GM12878 (cell line): ENCODE measurements around the gene HOMER2.

Experiments
- DPF2 ChIP-seq: fragments of 450-650 bp; IDR thresholded peaks from 2 replicates; pipeline ENCODE4 v1.6.1; 2017; ENCODE audit warnings: mild to moderate bottlenecking
- MXI1 ChIP-seq: fragments of 150-350 bp; IDR thresholded peaks from 2 replicates; pipeline ENCODE4 v1.6.1; 2011; ENCODE audit warnings: low read depth, mild to moderate bottlenecking, inconsistent platforms, low read length, improper control_type of control experiment
- NRF1 ChIP-seq: conservative IDR thresholded peaks from 2 replicates; pipeline ENCODE4 v1.6.1; 2011; ENCODE audit warnings: mild to moderate bottlenecking, low read depth, low read length, improper control_type of control experiment
- POLR2AphosphoS5 ChIP-seq: IDR thresholded peaks from 2 replicates; pipeline ENCODE4 v1.6.1; 2011; ENCODE audit warnings: mild to moderate bottlenecking, low read length, inconsistent platforms
- ZNF207 ChIP-seq: fragments of 450-650 bp; IDR thresholded peaks from 2 replicates; pipeline ENCODE4 v1.6.1; 2014; ENCODE audit warnings: antibody characterized with exemption, mild to moderate bottlenecking, borderline replicate concordance
- ZZZ3 ChIP-seq: IDR thresholded peaks from 2 replicates; pipeline ENCODE4 v1.6.1; 2011; ENCODE audit warnings: low read depth; ENCODE audit not compliant: control insufficient read depth, insufficient read length
- TF ChIP-seq, protein P1 (sequence below), 3 experiments: IDR thresholded peaks in 2 of 3; conservative IDR thresholded peaks in 1 of 3; 2 replicates each; pipeline ENCODE4 v1.5.1; 2011; ENCODE audit warnings: low read depth in 3 of 3, low read length in 3 of 3, mild to moderate bottlenecking in 3 of 3, control low read depth in 2 of 3, moderate library complexity in 2 of 3, inconsistent platforms in 1 of 3, mixed read lengths in 1 of 3; ENCODE audit not compliant: control insufficient read depth in 2 of 3, insufficient read depth in 1 of 3; ENCODE audit errors: extremely low read depth in 1 of 3
- TF ChIP-seq, protein P2 (sequence below): IDR thresholded peaks from 2 replicates; pipeline ENCODE4 v1.6.1; 2012; ENCODE audit warnings: mild to moderate bottlenecking, low read depth, low read length
- TF ChIP-seq, protein P3 (sequence below): IDR thresholded peaks from 2 replicates; pipeline ENCODE4 v1.6.1; 2012; ENCODE audit warnings: low read depth, low read length, improper control_type of control experiment

DNA sequence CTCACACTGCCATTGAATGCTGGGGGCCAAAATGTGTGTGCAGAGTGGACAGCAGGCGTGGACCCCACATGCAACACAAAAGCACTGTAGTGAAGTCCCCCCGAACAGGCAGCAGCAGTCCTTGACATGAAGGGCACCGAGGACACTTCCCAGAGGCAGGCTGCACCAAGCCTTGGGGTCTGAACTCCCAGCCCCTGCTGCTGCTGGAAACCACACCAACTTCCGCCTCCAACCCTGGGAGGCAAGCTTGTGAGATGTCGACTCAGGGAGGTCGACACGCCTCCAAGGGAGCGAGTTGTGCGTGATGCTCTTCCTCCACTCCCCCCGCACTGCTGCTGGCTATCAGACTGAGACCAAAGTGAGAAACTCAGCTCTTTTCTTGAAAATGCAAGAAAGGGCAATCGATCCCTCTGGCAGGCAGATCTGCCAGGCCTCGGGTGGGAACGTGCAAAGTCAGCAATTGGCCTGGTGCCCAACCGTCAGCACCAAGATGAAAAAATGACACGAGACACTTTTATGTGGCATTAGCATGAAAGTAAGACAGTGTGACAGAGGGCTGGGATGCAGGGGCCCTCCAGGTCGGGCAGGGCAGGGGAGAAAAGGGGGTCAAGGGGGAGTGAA, 99.5 kb downstream of the HOMER2 start:
- TF ChIP-seq, protein P1, sequence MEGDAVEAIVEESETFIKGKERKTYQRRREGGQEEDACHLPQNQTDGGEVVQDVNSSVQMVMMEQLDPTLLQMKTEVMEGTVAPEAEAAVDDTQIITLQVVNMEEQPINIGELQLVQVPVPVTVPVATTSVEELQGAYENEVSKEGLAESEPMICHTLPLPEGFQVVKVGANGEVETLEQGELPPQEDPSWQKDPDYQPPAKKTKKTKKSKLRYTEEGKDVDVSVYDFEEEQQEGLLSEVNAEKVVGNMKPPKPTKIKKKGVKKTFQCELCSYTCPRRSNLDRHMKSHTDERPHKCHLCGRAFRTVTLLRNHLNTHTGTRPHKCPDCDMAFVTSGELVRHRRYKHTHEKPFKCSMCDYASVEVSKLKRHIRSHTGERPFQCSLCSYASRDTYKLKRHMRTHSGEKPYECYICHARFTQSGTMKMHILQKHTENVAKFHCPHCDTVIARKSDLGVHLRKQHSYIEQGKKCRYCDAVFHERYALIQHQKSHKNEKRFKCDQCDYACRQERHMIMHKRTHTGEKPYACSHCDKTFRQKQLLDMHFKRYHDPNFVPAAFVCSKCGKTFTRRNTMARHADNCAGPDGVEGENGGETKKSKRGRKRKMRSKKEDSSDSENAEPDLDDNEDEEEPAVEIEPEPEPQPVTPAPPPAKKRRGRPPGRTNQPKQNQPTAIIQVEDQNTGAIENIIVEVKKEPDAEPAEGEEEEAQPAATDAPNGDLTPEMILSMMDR (IDR thresholded peaks at IDR 0.05 in 2 of 3, conservative IDR thresholded peaks at IDR 0.05 in 1 of 3; ENCODE audit: control insufficient read depth in 2 of 3, extremely low read depth in 1 of 3, insufficient read depth in 1 of 3, low read depth in 3 of 3, low read length in 3 of 3), result no peak
- TF ChIP-seq, protein P2, sequence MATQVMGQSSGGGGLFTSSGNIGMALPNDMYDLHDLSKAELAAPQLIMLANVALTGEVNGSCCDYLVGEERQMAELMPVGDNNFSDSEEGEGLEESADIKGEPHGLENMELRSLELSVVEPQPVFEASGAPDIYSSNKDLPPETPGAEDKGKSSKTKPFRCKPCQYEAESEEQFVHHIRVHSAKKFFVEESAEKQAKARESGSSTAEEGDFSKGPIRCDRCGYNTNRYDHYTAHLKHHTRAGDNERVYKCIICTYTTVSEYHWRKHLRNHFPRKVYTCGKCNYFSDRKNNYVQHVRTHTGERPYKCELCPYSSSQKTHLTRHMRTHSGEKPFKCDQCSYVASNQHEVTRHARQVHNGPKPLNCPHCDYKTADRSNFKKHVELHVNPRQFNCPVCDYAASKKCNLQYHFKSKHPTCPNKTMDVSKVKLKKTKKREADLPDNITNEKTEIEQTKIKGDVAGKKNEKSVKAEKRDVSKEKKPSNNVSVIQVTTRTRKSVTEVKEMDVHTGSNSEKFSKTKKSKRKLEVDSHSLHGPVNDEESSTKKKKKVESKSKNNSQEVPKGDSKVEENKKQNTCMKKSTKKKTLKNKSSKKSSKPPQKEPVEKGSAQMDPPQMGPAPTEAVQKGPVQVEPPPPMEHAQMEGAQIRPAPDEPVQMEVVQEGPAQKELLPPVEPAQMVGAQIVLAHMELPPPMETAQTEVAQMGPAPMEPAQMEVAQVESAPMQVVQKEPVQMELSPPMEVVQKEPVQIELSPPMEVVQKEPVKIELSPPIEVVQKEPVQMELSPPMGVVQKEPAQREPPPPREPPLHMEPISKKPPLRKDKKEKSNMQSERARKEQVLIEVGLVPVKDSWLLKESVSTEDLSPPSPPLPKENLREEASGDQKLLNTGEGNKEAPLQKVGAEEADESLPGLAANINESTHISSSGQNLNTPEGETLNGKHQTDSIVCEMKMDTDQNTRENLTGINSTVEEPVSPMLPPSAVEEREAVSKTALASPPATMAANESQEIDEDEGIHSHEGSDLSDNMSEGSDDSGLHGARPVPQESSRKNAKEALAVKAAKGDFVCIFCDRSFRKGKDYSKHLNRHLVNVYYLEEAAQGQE, result no peak
- TF ChIP-seq NRF1 (no peak), POLR2AphosphoS5 (no peak), ZZZ3 (no peak), ZNF207 (no peak), DPF2 (no peak), MXI1 (no peak)
- TF ChIP-seq, protein P3, sequence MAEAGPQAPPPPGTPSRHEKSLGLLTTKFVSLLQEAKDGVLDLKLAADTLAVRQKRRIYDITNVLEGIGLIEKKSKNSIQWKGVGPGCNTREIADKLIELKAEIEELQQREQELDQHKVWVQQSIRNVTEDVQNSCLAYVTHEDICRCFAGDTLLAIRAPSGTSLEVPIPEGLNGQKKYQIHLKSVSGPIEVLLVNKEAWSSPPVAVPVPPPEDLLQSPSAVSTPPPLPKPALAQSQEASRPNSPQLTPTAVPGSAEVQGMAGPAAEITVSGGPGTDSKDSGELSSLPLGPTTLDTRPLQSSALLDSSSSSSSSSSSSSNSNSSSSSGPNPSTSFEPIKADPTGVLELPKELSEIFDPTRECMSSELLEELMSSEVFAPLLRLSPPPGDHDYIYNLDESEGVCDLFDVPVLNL, result no peak
